HG03521 (cell line): ENCODE data around the gene SPG7.
"Not testable (repeated sequence)": the region's sequence is repeated elsewhere in the genome, so short reads cannot be mapped to it uniquely, and the experiment has no call there.

Source experiments
- ATAC-seq: cut with Tn5 transposase; IDR thresholded peaks from one replicate; pipeline ENCODE4 v1.9.1; 2021; ENCODE audit warnings: mild to moderate bottlenecking, moderate library complexity; ENCODE audit not compliant: unreplicated experiment

The SPG7 gene

GRCh38 chr16:89575247-89576152, 67.3 kb downstream of the SPG7 start, which contains the start of gene CPNE7:
Gene CPNE7 (plus strand): TSS chr16:89575758. CDS start chr16:89575898, 140 bp downstream.
- no peak for ATAC-seq

DNA sequence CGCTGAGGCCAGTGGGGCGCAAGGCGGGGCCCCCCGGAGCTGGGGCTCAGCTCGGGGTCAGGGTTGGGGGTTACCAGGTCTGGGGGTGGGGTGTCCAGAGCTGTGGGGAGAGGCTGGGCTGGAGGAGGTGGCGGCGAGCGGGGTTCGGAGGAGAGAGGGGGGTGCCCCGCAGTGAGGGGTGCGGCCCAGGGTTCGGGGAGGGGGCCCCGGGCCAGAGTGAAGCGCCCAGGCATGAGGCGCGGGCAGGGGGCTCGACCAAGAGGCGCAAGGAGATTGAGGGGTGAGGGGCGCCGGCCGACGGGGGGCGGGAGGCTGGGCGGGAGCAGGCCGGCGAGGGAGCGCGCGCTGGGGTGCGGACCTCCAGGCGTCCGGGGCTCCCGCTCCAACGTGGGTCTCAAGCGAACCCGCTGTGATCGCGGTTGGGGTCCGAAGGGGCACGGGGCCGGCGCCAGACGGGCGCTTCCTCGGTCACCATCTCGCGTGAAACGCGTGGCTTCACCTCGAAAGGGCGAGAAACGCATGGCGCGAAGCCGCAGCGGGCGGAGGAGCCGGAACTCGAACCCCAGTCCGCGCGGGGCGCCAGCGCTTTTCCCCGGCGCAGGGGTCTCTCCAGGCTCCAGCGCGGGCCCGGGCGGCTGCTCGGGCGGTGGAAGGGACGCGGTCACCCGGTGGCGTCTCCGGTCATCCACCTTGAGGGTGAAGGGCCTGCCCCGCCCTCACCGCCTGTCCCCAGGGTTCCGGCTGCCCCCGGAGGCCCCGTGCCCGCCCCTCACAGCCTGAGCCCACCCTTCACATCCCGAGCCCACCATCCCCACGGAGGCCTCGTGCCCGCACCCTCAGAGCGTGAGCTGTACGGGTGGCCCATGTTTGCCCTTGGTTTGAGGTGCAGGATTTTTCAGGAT, 68.2 kb downstream of the SPG7 start:
- ATAC-seq: no peak

DNA sequence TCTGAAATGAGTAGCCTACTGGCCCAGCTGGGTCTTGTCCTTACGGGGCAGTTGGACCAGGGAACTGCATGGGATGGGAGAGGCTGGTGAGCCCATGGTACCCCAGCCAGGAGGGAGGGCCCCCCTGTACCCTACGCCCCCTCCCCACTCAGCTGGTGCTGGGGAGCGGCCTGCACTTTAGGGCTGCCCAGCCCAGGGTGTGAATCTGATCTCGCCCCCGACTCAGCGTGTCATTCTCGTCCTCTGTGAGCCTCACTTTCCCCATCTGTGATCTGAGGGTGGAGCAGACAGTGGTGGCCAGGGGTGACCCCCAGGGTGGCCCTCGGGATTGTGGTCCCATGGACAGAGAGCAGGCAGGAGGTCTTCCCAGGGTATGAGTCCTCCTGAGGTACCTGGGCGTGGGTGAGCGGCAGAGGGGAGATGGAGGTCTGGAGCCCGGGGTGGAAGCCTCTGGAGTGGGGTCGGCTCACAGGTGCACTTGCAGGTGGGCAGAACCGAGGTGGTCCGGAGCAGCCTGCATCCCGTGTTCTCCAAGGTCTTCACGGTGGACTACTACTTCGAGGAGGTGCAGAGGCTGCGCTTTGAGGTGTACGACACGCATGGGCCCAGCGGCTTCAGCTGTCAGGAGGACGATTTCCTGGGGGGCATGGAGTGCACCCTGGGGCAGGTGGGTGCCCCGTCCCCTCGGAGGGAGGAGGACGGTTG, 69.0 kb downstream of the SPG7 start:
- no peak for ATAC-seq

- no peak for ATAC-seq
These were observed 71.1 kb downstream of the SPG7 start for GRCh38 chr16:89579351-89579750.

DNA sequence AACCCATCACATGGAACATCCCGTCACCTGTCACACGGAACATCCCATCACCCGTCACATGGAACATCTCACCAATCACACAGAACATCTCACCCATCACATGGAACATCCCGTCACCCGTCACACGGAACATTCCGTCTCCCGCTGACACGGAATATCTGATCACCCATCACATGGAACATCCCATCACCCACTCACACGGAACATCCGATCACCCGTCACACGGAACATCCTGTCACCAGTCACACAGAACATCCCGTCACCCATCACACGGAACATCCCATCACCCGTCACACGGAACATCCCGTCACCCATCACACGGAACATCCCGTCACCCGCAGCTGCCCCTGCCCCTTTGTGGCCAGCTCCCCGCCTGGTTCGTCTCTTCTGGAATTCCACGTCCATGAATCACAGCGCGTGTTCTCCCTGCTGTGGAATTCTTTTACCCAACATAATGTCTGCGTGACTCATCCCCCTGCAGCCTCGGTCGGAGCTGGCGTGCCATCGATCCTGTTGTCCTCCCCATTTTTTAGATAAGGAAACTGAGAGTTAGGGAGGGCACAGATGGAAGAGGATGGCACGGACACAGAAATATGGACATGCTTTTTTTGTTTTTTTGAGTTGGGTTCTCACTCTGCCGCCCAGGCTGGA, 73.0 kb downstream of the SPG7 start:
- ATAC-seq: no peak

DNA sequence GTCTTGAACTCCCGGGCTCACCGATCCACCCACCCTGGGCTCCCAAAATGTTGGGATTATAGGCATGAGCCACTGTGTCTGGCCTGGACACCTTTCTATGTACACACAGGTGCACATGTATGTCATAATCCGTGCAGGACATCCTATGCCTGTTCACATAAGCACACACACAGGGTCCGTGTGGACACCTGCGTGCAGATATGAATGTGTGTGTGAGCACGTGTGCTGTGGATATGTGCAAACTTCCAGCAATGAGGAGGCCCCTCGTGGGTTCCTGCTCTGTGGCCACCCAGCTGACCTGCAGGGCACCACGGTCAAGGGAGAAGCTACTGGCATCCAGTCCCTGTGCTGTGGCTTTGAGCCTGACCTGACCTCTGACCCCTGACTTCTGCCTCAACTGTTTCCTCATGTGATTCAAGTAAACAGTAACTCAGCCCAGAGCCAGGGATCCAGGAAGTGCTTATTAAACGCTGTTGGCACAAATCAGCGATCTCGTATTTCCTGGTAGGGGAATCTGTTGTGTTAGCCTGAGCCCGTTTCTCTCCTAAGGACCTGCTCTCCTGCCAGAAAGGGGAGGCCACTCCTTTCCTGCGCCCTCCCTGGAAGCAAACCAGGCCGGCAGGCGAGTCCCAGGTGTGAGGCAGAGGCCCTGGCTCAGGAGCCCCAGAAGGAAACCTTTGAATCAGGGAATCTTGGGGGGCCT, 73.8 kb downstream of the SPG7 start:
- ATAC-seq: no peak

- no peak for ATAC-seq
These were observed 74.5 kb downstream of the SPG7 start for GRCh38 chr16:89582614-89583196.

GRCh38 chr16:89583197-89583894, 75.1 kb downstream of the SPG7 start:
- no peak for ATAC-seq

GRCh38 chr16:89583895-89584644, 75.9 kb downstream of the SPG7 start:
- no peak for ATAC-seq

DNA sequence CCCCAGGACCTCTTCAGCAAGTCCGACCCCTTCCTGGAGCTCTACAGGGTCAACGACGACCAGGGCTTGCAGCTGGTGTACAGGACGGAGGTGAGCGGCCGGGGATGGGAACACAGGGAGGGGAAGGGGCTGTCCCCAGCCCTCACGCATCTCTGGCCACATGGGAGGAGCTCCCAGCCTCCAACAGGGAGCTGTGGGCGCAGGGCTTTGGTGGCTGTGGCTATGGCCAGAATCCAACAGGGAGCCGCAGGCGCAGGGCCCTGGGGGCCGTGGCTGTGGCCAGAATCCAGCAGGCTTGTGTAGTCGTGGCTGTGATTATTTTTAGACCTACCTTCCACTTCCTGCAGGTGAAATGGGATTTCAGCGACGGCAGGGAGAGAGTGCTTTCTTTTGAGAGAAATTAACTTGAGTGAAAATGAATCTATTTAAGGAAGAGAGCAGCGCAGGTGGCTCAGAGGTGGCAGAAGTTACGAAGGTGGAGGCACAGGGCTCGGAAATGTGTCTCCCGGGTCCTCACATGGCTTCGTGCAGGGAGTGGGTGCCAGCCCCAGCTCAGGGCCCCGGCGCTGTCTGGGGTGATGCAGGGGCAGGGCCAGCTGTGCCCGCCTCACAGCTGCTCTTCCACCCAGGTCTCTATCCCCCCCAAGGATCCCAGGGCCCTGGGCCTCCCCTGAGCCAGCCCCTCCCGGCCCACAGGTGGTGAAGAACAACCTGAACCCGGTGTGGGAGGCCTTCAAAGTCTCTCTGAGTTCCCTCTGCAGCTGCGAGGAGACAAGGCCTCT, 76.8 kb downstream of the SPG7 start:
- ATAC-seq: no peak

DNA sequence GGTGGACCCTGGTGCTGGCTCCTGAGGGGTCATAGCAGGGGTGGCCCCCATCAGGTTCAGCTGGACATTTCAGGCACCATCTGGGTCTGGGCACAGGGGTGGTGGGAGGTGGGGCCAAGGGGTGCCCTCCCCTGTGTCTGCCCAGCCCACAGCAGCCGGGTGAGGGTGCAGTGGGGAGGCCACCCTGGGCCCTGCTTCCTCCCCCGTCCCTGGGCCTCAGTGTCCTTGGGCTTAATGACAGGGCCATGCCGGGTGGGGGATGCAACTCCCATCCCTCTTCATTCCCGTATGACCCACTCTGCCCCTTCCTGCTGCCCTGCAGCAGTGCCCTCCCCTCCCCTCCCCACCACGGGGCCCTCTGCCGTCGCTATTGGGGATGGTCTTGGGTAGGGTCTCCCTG, 78.0 kb downstream of the SPG7 start:
- ATAC-seq: no peak

GRCh38 chr16:89586853-89587252, 78.7 kb downstream of the SPG7 start:
- ATAC-seq: no peak

DNA sequence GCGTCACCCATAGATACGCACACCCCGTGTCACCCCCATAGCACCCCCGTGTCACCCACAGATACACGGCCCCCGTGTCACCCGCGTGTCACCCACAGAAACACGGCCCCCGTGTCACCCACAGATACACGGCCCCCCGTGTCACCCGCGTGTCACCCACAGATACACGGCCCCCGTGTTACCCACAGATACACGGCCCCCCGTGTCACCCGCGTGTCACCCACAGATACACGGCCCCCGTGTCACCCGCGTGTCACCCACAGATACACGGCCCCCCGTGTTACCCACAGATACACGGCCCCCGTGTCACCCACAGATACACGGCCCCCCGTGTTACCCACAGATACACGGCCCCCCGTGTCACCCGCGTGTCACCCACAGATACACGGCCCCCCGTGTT, 79.5 kb downstream of the SPG7 start:
- ATAC-seq: not testable (repeated sequence)

DNA sequence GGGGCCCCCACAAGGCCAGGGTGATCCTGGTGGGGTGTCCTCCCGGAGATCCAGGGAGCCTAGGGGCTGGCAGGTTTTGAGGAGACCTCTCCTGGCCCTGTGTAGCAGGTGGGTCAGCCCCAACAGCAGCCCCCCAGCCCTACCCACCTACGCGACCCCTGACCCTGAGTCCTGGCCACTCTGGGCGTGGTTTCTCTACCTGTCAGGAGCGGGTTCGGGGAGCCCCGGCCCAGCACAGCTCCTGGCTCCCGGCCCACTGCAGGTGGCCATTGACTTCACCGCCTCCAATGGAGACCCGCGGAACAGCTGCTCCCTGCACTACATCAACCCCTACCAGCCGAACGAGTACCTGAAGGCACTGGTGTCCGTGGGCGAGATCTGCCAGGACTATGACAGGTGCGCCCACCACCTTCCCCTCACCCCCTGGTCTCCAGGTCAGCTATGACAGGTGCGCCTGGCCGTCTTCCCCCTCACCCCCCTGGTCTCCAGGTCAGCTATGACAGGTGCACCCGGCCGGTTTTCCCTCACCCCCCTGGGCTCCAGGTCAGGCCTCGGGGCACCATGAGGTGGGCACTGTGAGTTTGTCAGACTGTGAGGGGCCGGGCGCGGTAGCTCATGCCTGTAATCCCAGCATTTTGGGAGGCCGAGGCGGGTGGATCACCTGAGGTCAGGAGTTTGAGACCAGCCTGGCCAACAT, 80.4 kb downstream of the SPG7 start:
- ATAC-seq: no peak

- no peak for ATAC-seq
These were observed 81.2 kb downstream of the SPG7 start for GRCh38 chr16:89589241-89589926.

- ATAC-seq: no peak
These were observed 85.6 kb downstream of the SPG7 start for GRCh38 chr16:89593841-89594240.
